NCI-H226 (cell line): Measurements from ENCODE around the gene SERINC5.

Source experiments
- DNase-seq: peaks from one replicate; pipeline ENCODE4 v3.0.0-alpha.2; 2015

The SERINC5 gene

DNA sequence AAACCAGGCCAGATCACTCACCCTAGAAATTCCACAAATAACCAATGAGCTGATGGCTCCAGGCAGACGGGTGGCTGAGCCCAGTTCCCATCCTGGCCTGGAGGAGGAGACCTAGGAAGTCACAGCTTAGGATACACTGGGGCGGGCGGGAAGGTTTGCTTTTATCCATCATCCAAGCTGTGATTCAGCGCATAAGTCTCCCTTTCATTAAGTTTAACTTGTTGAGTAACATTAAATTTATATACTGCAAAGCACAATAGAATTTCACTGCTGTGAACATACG, 165.0 kb downstream of the SERINC5 start:
- no peak for DNase-seq

DNA sequence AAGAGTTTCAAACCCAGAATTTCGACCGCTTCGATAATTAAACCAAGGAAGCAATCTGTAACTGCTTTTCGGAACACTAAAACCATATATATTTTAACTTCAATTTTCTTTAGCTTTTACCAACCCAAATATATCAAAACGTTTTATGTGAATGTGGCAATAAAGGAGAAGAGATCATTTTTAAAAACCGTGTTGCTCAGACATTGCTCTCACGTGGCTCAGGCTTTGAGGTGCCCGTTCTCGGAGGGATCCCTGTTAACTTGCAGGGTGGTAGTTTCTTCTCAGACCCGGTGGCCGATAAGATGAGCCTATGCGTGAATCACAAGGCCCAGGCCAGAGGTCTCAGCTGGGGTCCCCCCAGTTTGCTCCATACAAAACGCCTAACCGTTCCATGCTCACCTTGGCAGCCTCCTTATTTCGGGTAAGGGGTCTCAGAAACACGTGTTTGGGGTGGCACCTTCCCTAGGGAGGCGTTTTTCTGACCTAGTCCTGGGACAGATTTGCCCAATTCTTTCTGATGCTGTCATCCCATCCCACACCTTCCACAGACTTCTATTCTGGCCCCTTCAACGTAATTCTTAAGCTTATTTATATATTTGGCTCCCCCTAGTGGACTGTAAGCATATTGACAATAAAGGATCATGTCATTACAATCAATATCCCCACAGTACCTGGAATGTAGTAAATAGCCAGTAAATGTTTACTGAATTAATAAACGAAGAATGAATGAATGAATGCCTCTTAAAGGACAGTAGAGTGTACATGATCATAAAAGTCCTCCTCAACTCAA, 172.6 kb downstream of the SERINC5 start:
- peak; percentile 36 for DNase-seq

DNA sequence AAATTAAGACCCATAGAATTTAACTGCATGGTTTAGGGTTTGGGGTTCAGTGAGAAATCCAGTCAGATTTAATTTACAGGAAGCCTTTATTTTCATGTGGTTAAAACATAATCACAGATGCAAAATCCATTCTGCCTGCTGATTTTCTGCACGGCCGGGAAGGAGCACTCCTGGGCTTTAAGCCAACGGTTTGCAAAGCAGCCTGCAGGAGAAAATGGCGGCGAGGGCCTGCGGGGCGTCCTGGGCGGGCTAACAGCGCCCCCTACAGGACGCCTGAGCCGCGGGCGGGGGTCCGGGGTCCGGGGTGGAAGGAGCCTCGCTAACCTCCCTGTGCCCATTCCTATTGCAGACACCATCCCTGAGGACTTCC, 173.1 kb downstream of the SERINC5 start:
- DNase-seq = peak; percentile 55

DNA sequence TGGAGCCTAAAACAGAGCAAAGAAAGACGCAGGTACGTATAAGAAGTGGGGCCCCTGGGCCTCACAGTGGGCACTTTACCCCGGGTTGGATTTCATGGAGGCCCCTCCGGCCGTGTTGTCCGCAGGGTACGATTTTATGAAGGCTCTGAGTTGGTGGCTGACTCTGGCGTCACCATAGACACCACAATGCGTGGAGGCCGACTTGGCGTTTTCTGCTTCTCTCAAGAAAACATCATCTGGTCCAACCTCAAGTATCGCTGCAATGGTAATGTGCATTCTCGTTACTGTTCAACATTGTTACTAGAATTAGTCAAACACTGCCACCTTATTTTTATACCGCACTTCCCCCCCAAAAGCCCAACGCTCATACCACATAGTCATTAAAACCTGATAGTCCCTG, 173.6 kb downstream of the SERINC5 start:
- no peak for DNase-seq

DNA sequence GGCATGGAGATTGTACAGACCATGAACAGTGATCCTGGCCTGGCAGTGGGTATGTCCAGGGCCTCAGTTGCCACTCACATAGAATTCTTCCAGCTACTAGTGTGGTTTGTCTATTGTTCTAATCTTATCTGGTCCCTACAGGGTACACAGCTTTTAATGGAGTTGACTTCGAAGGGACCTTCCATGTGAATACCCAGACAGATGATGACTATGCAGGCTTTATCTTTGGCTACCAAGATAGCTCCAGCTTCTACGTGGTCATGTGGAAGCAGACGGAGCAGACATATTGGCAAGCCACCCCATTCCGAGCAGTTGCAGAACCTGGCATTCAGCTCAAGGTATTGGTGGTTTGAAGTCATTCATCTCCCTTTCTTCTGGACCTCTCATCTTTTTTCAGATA, 176.9 kb downstream of the SERINC5 start:
- DNase-seq = no peak

DNA sequence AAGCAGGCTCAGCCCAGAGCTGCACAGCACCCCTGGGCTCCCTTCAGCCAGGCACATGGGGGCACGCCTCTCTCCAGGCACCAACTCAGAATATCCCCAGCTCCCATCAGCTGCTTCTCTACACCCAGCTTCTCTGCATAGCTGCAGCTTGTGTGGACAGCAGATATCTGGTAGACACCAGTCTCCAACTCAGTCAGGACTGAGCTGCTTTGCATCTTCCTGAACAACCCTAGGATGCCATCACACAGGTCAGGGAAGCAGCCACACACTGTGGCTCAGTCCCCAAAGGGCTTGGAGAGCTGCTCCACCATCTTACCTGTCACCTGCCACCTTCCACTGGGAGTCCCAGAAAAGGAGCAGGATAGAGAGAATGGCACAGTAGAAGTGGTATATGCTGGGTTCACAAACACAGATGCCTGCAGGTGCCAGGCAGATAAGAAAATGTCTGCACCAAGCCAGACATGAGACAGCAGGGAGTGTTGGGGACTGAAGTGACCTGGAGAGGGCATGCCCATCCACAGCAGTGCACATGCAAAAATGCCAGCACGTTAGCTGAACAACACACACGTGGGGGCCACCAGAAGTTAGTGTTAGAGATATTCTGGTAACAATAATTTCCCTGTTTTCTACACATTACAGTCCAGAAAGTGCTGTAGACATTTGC, 178.7 kb downstream of the SERINC5 start:
- no peak for DNase-seq

DNA sequence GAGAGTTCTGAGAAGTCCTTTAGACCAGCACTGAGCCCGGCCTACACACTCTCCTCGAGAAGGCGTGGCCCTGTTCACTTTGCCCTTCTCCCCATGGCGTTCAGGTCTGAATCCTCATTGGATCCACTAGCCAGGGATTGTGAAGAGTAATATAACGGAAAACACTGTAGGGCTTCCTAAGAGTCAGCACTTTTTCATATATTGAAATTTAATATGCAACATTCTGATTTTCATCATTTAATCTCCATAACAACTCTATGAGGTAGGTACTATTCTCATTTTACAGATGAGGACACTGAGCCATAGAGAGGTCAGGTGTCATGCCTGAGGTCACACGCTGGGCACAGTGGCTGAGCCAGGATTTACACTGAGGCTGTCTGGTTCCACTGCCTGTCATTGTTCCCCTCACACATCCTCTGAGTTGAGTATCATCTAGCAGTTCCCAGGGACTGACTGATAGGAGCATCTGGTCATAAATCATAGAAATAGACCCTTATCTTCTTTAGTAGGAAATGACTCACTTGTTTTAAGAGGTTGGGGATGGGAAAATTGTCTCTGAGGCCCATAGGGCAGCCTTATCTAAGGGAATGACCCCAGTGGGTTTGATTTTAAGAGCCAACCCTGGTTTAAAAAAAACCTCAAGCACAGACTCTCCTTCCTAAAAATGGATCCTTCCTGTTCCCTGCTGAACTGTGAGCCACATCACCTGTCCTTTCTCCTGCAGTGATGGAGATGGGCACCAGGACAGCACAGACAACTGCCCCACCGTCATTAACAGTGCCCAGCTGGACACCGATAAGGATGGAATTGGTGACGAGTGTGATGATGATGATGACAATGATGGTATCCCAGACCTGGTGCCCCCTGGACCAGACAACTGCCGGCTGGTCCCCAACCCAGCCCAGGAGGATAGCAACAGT, 179.5 kb downstream of the SERINC5 start:
- DNase-seq = peak; percentile 46

DNA sequence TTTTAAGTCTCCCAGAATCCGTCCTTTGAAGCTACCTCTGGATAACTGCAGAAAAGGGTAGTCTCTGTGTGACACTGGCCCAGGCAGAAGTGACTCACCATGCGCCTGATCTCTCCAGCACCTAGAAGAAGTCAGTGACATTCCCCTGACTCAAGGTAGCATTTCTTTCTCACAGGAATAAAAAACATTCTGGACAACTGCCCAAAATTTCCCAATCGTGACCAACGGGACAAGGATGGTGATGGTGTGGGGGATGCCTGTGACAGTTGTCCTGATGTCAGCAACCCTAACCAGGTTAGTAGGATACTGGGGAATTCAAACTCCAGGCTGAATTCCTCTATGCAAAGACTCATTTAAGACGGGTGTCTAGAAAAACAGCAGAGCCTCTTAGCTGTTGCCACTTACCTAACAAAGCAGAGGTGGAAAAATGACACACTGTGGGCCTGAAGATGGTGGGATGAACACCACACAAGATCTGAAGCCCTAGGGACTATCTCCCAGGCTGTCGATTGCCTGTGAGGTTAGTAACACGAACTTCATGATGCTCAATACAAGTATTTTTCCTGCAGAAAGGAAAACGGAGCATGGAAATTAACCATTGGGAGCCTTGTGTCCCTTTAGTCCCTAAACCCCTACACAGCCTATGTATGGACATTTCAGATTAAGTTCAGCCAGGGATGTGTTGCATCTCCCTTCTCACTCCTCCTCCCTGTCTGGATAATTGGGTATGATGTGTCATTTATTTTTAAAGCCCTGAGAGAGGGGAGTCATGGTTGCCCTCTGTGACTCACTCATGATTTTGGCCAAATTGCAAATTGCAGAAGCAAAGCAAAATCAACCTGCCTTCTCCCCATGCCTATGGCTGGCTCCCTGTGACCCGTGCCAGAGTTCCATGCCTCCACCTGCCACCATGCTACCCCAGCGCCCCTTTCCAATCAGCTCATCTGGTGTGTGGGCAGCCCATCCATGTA, 183.5 kb downstream of the SERINC5 start:
- no peak for DNase-seq

DNA sequence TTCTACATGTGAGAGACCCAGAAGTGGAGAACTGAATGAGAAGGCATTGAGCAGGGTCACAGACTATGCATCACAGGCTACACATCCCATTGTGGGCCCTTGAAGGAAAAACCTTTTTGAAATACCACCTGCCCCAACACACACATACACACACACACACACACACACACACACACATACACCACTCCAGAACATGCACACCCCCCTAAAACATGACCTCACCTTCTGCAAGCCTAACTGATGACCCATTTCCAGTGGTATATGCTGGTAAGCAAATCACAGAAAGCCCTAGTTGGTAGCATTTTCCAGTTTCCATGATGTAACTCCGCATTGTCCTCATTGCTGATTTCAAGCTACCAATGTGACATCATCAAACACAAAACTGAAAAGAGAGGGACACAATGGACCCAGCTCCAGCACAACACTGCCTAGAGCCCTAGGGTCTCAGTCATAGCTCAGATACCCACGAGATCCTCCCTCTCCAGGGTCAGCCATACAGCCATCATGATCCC, 184.3 kb downstream of the SERINC5 start:
- no peak for DNase-seq

DNA sequence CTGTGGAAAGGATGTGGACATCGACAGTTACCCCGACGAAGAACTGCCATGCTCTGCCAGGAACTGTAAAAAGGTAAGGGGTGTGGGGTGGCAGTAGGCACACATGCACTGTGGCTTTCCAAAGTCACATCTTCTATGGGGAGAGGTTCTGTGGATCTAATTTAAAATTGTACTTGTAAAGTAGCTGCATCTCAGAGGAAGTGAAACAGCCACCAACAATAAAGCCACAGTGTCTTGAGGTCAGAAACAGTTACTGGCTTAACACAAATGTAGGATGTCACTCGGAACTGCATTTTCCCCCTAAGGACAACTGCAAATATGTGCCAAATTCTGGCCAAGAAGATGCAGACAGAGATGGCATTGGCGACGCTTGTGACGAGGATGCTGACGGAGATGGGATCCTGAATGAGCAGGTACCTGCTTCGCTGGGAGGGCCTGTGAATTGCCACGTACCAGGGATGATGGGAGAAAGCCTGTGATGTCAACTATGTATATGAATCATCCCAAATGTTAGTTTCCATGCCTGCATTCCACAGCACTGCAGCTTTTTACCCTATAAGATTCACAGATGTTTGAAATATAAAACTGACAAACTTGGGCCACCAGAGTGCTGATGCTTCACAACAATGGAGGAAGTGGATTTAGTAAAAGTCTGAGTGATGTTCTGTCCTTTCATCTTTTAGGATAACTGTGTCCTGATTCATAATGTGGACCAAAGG, 185.4 kb downstream of the SERINC5 start:
- DNase-seq = no peak

DNA sequence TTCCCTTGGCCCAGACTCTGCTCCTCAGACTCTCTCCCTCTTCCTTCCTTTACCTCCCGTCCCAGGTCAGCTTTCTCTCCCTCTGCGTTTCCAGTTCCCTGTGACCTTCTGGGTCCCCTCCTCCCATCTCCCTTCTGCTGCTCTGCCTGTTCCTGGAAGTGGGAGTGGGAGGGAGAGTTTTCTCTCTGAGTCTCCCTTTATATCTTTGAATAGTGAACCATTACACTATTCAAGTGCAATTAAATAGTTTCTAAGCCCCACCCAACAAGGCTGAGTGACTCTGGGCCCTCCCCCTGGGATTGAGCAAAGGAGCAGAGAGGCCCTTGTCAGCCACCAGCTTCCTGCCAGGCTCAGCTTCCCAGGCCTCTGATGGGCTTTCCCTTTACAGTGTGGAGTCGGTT, 185.9 kb downstream of the SERINC5 start:
- no peak for DNase-seq

DNA sequence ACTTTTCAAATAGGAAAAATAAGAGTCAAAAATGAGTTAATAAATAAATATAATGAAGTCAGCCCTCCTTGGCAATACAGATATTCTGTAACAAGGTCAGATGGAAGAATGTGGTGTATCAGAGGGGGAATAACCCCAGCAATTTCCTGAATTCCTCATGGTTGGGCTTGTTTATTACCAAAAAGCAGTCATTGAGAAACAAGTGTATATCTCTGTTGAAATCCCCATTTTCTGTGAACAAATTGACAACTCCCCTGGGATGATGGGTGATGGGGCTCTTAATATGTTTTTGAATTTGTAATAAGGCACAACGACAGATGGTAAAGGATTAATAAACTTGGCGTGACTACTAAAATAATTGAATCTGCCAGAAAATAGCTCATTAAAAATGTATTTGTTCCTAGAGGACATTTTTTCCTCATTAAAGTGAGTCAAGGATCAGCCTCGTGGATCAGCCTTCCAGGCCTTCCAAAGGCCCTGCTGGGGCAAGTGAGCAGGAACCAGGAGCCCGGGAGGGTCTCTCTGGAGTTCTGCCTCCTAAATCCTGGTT, 186.5 kb downstream of the SERINC5 start:
- no peak for DNase-seq

DNA sequence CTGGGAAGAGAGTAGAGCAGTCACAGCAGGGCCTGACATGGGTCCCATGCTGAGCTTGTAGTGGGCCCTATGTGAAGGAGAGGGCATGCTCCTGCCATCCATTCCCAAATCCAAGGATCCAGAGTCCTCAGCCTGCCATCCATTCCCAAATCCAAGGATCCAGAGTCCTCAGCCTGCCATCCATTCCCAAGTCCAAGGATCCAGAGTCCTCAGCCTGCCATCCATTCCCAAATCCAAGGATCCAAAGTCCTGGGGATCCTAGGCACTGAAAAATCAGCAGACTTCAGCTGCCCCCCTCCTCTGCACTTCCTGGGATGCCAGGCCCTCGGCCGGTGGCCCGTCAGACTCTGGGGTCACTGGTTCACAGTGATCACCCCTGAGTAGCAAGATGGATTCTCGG, 187.1 kb downstream of the SERINC5 start:
- DNase-seq = no peak

DNA sequence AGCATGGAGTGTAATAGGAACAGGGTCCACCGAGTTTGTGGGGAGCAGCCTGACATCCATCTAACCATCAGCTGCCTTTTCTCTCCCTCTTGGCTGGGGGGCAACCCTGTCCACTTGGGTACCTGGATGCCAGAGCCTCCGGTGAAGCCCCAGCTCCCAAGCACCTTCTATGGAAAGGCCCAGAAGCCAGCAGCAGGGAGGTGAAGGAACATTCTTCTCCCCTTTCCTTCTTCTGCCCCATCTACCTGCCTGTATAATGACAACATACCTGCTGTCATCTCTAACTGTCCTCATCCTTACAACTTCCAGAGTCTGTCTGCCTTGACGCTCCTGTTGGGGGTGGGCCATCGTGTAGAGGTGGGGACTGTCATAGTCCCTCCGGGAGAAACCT, 187.6 kb downstream of the SERINC5 start:
- DNase-seq = no peak

DNA sequence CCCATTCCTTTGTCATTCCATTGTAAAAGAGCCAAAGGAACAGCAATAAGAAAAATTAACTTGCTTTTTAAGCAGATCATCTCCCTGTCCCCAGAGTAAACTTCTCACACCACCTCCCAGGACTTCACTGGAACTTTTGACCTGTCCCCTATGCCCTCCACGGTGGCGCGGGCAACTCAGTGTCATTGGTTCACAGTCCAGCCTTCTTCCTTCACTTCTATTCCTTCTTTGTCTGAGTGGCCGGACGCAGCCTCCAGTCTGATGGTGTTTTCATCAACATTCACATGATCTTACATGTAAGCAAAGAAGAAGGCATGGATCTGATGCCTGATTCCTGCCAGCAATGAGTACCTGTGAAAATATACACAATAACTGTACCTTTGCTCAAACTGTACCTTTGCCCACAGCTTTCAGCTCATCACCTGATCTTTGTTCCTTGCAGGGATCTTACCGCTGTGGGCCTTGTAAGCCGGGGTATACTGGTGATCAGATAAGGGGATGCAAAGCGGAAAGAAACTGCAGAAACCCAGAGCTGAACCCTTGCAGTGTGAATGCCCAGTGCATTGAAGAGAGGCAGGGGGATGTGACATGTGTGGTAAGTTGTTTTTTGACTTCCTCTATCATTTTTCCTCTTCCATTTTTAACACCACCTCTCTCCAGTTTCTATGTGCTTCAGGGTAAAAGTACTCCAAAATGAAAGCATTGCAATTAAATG, 188.2 kb downstream of the SERINC5 start:
- no peak for DNase-seq

DNA sequence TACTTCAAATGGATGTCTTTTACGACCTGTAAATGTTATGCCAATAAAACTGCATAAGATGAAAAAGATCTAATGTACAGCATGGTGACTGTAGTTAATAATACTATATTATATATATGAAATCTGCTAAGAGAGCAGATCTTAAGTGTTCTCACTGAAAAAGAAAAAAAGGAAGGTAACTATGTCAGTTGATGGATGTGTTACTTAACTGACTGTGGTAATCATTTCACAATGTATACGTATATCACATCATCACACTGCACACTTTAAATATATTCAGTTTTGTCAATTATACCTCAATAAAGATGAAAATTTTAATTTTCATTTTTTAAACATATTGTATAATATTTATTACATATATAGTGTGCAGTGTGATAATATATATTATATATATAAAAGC, 188.8 kb downstream of the SERINC5 start:
- DNase-seq = no peak

DNA sequence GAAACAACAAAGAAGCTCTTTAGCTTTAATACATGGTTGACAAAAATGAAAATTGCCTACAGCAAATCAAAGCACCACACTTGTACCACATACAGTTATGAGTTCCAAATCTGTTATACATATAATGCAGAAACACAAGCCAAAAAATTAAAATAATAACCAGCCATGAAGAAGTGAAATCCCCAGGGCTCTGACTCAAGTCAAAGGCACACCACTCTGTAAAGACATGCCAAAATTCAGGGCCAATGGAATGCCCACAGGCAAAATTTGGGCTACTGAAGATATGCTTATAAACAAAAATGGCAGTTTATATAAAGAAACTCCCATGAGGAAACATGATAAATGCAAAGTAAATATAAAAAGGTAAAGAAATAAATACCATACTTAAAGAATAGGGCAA, 191.7 kb downstream of the SERINC5 start:
- no peak for DNase-seq
